Measurements from ENCODE around the gene ASNSD1. TPM values are rescaled to one million over a fixed set of nuclear protein-coding genes. Genes with fewer than 3 reads are reported as not detected.
"Not testable (repeated sequence)": the region's sequence is repeated elsewhere in the genome, so short reads cannot be mapped to it uniquely, and the experiment has no call there.

The ASNSD1 gene
- total RNA-seq, 4 donors from 2014 or later: 28.9 to 32.8 (median 30.6) TPM

DNA sequence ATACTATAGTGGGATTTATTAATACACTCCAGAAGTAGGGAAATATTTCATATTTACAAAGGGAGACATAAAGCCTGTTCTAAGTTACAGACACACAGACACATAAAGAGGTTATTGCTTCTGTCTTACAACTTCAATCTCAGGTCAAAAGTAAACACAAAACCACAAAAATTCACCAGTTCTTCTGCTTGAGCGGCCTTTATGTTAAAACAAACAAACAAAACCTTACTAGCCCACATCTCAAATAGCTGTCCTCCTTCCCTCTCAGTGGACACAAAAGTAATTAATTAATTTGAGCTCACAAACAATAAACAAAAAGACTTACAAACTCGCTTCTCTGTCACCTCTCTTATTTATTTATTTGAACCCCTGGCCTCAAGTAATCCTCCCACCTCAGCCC, 1.5 kb upstream of the ASNSD1 start:
- no peak for DNase-seq (ENCODE audit: low spot score in 2 of 2)
- intact Hi-C loops (cut with DNase I; ENCODE audit: low total_unique reads): loop anchor here (2.0 kb wide), 1 partner anchor 37 kb away; no protein-coding TSS in a partner anchor
- WGBS, 2 donors: 59 to 68% methylated on average over 2 of the region's 2 CpGs
- TF ChIP-seq, protein P1, sequence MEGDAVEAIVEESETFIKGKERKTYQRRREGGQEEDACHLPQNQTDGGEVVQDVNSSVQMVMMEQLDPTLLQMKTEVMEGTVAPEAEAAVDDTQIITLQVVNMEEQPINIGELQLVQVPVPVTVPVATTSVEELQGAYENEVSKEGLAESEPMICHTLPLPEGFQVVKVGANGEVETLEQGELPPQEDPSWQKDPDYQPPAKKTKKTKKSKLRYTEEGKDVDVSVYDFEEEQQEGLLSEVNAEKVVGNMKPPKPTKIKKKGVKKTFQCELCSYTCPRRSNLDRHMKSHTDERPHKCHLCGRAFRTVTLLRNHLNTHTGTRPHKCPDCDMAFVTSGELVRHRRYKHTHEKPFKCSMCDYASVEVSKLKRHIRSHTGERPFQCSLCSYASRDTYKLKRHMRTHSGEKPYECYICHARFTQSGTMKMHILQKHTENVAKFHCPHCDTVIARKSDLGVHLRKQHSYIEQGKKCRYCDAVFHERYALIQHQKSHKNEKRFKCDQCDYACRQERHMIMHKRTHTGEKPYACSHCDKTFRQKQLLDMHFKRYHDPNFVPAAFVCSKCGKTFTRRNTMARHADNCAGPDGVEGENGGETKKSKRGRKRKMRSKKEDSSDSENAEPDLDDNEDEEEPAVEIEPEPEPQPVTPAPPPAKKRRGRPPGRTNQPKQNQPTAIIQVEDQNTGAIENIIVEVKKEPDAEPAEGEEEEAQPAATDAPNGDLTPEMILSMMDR (IDR thresholded peaks at IDR 0.05): no peak
- no peak for TF ChIP-seq POLR2A (IDR thresholded peaks at IDR 0.05)
- no peak overlapping the region for H3K4me3 ChIP-seq (ENCODE audit: low read depth, poor library complexity, severe bottlenecking)

DNA sequence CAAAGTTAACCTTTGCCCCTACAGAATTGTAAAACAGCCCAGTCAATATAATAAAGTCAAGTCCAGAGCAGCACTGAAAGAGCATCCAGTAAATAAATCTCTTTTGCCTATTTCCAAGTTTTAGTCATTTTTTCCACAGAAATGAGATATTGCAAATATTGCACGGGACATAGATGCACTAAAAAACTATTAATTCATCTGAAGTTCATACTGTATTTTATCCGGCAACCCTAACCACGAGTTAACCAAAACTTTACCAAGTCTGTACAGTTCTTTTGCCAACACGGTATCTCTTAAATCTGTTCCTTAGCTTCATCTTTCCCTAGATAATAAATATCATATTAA, 484 bp upstream of the ASNSD1 start:
- WGBS, 2 donors: 6 to 7% methylated on average over 4 of the region's 4 CpGs
- DNase-seq (ENCODE audit: low spot score in 2 of 2): no peak
- no peak for TF ChIP-seq POLR2A (IDR thresholded peaks at IDR 0.05)
- TF ChIP-seq, protein P1 (IDR thresholded peaks at IDR 0.05): no peak
- intact Hi-C loops (cut with DNase I; ENCODE audit: low total_unique reads): no loop called here
- no peak overlapping the region for H3K4me3 ChIP-seq (ENCODE audit: low read depth, poor library complexity, severe bottlenecking)

DNA sequence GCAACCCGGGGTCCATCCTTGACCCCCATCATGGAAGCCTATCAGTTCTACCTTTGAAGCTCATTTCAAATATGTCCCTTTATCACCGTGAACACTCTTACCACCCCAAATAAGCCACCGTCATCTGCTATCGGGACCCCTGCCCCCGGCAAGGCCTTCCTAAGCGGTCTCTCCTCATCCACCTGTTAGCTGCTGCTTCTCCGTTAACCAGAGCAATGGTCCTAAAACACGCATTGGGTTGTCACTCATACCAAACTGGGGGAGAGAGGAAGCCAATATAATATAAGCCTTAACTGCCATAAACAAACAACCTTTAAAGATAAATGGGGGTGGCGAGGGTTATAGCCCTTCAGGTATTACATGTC, 680 bp downstream of the ASNSD1 start:
- 8 to 10% methylated on average over 9 of the region's 9 CpGs for WGBS, 2 donors
- intact Hi-C loops (cut with DNase I; ENCODE audit: low total_unique reads): no loop called here

GRCh38 chr2:189662669-189663226, 1.5 kb downstream of the ASNSD1 start:
- H3K4me3 ChIP-seq (ENCODE audit: low read depth, poor library complexity, severe bottlenecking): no peak overlapping the region
- TF ChIP-seq, protein P1 (IDR thresholded peaks at IDR 0.05): no peak
- TF ChIP-seq POLR2A (IDR thresholded peaks at IDR 0.05): no peak
- 59 to 77% methylated on average over 5 of the region's 5 CpGs for WGBS, 2 donors
- intact Hi-C loops (cut with DNase I; ENCODE audit: low total_unique reads): no loop called here
- no peak for DNase-seq (ENCODE audit: low spot score in 2 of 2)

More for the DNA sequence above, 680 bp downstream of the ASNSD1 start:
- DNase-seq (ENCODE audit: low spot score in 2 of 2): no peak
- peak overlapping the region; percentile 83 for H3K4me3 ChIP-seq (ENCODE audit: low read depth, poor library complexity, severe bottlenecking)
- no peak for TF ChIP-seq POLR2A (IDR thresholded peaks at IDR 0.05)

- peak in 1 of 2 donors; percentile 71 for DNase-seq (ENCODE audit: low spot score in 2 of 2)
- intact Hi-C loops (cut with DNase I; ENCODE audit: low total_unique reads); H3K4me3 ChIP-seq (ENCODE audit: low read depth, poor library complexity, severe bottlenecking): not testable (repeated sequence)
- 91 to 95% methylated on average over 12 of the region's 12 CpGs for WGBS, 2 donors
Measured at GRCh38 chr2:189663319-189663718, 2.1 kb downstream of the ASNSD1 start.

DNA sequence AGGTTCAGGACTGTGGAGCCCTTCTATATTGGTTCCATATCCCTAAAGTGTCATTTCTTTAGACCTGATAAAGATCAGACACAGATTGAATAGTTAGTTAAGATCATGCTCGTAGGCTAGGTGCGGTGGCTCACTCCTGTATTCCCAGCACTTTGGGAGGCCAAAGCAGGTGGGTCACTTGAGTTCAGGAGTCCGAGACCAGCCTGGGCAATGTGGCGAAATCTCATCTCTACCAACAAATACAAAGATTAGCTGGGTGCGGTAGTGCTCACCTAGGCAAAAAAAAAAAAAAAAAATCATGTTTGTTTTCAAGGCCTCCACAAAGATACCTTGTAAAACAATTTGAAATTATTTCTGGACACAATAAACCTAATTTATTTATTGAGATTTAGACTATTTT, 8.7 kb downstream of the ASNSD1 start:
- intact Hi-C loops (cut with DNase I; ENCODE audit: low total_unique reads): no loop called here
- TF ChIP-seq, protein P1 (IDR thresholded peaks at IDR 0.05): no peak
- TF ChIP-seq POLR2A (IDR thresholded peaks at IDR 0.05): no peak
- DNase-seq (ENCODE audit: low spot score in 2 of 2): no peak
- H3K4me3 ChIP-seq (ENCODE audit: low read depth, poor library complexity, severe bottlenecking): no peak overlapping the region
- 91 to 95% methylated on average over 5 of the region's 5 CpGs for WGBS, 2 donors

- TF ChIP-seq, protein P1 (IDR thresholded peaks at IDR 0.05): no peak
- TF ChIP-seq POLR2A (IDR thresholded peaks at IDR 0.05): no peak
- peak overlapping the region; percentile 39 for H3K4me3 ChIP-seq (ENCODE audit: low read depth, poor library complexity, severe bottlenecking)
- WGBS, 2 donors: 28% methylated on average over 12 of the region's 12 CpGs
- intact Hi-C loops (cut with DNase I; ENCODE audit: low total_unique reads): no loop called here
- DNase-seq (ENCODE audit: low spot score in 2 of 2): no peak
Measured at GRCh38 chr2:189673661-189674373, 12.6 kb downstream of the ASNSD1 start.
